NCI-H1417 treated with DMSO at 0.1 percent for 48 hours (cell line): ENCODE measurements around the gene CHRFAM7A.
"Not testable (repeated sequence)": the region's sequence is repeated elsewhere in the genome, so short reads cannot be mapped to it uniquely, and the experiment has no call there.

Experiments
- DNase-seq: peaks from one replicate; lab custom pipeline; 2025; lab: John Stamatoyannopoulos, UW

CHRFAM7A gene

GRCh38 chr15:30321063-30321462 lies 72.3 kb downstream of the CHRFAM7A start:
- not testable (repeated sequence) for DNase-seq

- not testable (repeated sequence) for DNase-seq
Observed at GRCh38 chr15:30315704-30316103, 77.6 kb downstream of the CHRFAM7A start.

- not testable (repeated sequence) for DNase-seq
Observed at GRCh38 chr15:30310575-30310974, 82.8 kb downstream of the CHRFAM7A start.
